ENCODE data around the gene RAB10.

DNA sequence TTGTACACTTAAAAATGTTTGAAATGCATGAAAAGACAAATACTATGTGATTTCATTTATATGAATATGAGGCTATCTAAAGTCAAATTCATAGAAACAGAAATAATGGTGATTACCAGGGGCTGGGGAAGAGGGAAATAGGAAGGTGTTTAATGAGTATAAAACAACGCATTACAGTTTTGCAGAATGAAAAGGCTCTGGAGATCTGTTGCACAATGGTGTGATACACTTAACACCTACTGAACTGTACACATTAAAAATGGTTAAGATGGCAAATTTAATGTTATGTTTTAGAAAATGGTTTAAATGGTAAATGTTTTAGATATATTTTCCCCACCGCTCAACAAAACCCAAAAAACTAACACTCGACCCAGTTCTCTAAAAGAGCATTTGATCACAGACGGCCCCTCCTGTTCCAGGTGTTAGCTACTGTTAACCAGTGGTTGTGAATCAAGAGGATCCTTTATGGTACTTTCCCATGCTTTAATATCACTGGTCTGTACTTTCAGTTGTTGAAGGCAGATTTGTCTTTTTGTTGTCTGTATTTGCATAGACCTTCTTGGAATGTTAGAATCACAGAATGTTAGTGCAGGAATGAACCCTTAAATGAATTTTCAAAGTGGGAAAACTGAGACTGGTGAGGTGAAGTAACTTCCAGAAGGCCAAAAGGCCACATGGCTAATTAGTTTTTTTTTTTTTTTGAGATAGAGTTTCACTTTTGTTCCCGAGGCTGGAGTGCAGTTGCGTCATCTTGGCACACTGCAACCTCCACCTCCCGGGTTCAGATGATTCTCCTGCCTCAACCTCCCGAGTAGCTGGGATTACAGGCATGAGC, 10.2 kb downstream of the RAB10 start:
- TF ChIP-seq, protein P1, sequence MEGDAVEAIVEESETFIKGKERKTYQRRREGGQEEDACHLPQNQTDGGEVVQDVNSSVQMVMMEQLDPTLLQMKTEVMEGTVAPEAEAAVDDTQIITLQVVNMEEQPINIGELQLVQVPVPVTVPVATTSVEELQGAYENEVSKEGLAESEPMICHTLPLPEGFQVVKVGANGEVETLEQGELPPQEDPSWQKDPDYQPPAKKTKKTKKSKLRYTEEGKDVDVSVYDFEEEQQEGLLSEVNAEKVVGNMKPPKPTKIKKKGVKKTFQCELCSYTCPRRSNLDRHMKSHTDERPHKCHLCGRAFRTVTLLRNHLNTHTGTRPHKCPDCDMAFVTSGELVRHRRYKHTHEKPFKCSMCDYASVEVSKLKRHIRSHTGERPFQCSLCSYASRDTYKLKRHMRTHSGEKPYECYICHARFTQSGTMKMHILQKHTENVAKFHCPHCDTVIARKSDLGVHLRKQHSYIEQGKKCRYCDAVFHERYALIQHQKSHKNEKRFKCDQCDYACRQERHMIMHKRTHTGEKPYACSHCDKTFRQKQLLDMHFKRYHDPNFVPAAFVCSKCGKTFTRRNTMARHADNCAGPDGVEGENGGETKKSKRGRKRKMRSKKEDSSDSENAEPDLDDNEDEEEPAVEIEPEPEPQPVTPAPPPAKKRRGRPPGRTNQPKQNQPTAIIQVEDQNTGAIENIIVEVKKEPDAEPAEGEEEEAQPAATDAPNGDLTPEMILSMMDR (conservative IDR thresholded peaks at IDR 0.05; ENCODE audit: low read depth, low read length), result no peak
- TF ChIP-seq EZH2 (IDR thresholded peaks at IDR 0.05; ENCODE audit: low read length, unreplicated experiment), result no peak
